ENCODE measurements around the gene TCTA.
A peak's percentile ranks its signal among the peaks of the same experiment; 100 is the strongest.
"Not testable (repeated sequence)": the region's sequence is repeated elsewhere in the genome, so short reads cannot be mapped to it uniquely, and the experiment has no call there.

TCTA gene

GRCh38 chr3:49383387-49383786 lies 28.8 kb upstream of the TCTA start:
- H3K4me3 ChIP-seq (replicated peaks in 1 of 2; ENCODE audit: low read depth in 2 of 2, low read length in 2 of 2) = no peak overlapping the region
- no peak for TF ChIP-seq CTCF (IDR thresholded peaks at IDR 0.05; ENCODE audit: low read depth, low read length)
- DNase-seq (ENCODE audit: low read depth in 2 of 2) = no peak

GRCh38 chr3:49385617-49386016 lies 26.6 kb upstream of the TCTA start:
- TF ChIP-seq CTCF (IDR thresholded peaks at IDR 0.05; ENCODE audit: low read depth, low read length) = no peak
- DNase-seq (ENCODE audit: low read depth in 2 of 2) = no peak
- H3K4me3 ChIP-seq (replicated peaks in 1 of 2; ENCODE audit: low read depth in 2 of 2, low read length in 2 of 2) = no peak overlapping the region

GRCh38 chr3:49386056-49386756 lies 26.0 kb upstream of the TCTA start:
- DNase-seq (ENCODE audit: low read depth in 2 of 2) = no peak
- TF ChIP-seq CTCF (IDR thresholded peaks at IDR 0.05; ENCODE audit: low read depth, low read length) = no peak
- no peak overlapping the region for H3K4me3 ChIP-seq (replicated peaks in 1 of 2; ENCODE audit: low read depth in 2 of 2, low read length in 2 of 2)

GRCh38 chr3:49387721-49388120 lies 24.5 kb upstream of the TCTA start:
- TF ChIP-seq CTCF (IDR thresholded peaks at IDR 0.05; ENCODE audit: low read depth, low read length) = no peak
- DNase-seq (ENCODE audit: low read depth in 2 of 2) = peak in 1 of 2 donors; percentile 64
- no peak overlapping the region for H3K4me3 ChIP-seq (replicated peaks in 1 of 2; ENCODE audit: low read depth in 2 of 2, low read length in 2 of 2)

- no peak overlapping the region for H3K4me3 ChIP-seq (replicated peaks in 1 of 2; ENCODE audit: low read depth in 2 of 2, low read length in 2 of 2)
- no peak for TF ChIP-seq CTCF (IDR thresholded peaks at IDR 0.05; ENCODE audit: low read depth, low read length)
- DNase-seq (ENCODE audit: low read depth in 2 of 2) = no peak
Measured at GRCh38 chr3:49388289-49388820, 23.9 kb upstream of the TCTA start.

GRCh38 chr3:49389297-49389696 lies 22.9 kb upstream of the TCTA start:
- no peak for DNase-seq (ENCODE audit: low read depth in 2 of 2)
- TF ChIP-seq CTCF (IDR thresholded peaks at IDR 0.05; ENCODE audit: low read depth, low read length) = no peak
- H3K4me3 ChIP-seq (replicated peaks in 1 of 2; ENCODE audit: low read depth in 2 of 2, low read length in 2 of 2) = no peak overlapping the region

- not testable (repeated sequence) for H3K4me3 ChIP-seq (replicated peaks in 1 of 2; ENCODE audit: low read depth in 2 of 2, low read length in 2 of 2); DNase-seq (ENCODE audit: low read depth in 2 of 2)
Measured at GRCh38 chr3:49391310-49391709, 20.9 kb upstream of the TCTA start.
